ENCODE results near the gene CD207.
"Not testable (repeated sequence)": the region's sequence is repeated elsewhere in the genome, so short reads cannot be mapped to it uniquely, and the experiment has no call there.

Gene CD207

DNA sequence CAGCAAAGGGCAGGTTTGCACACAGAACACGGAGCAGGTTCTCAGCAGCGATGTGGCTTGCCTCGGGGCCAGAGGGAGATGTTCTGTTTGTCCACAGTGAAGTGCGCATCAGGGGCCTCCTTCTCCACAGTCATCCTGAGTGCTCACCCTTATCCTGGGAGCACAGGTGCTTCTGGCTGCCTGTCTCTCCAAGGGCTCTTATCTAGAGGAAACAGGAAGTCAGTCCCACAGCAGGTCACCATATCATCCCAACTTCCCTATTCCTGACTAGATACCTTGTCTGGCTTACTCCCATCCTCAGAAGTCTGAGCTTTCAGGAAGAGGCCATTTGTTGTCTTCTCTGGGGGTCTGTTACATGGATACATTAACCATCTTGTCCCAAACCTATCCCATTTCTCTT is at the start of gene CD207:
TSS of gene CD207 (minus strand) at position 174 of the 400 bp plus-strand sequence. CDS start at position 134, 40 bp downstream.
- DNase-seq = no peak

DNA sequence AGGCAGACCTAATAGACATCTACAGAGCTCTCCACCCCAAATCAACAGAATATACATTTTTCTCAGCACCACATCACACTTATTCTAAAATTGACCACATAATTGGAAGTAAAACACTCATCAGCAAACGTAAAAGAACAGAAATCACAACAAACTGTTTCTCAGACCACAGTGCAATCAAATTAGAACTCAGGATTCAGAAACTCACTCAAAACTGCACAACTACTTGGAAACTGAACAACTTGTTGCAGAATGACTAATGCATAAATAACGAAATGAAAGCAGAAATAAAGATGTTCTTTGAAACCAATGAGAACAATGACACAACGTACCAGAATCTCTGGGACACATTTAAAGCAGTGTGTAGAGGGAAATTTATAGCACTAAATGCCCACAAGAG is 42.9 kb upstream of the CD207 start:
- DNase-seq = not testable (repeated sequence)

DNA sequence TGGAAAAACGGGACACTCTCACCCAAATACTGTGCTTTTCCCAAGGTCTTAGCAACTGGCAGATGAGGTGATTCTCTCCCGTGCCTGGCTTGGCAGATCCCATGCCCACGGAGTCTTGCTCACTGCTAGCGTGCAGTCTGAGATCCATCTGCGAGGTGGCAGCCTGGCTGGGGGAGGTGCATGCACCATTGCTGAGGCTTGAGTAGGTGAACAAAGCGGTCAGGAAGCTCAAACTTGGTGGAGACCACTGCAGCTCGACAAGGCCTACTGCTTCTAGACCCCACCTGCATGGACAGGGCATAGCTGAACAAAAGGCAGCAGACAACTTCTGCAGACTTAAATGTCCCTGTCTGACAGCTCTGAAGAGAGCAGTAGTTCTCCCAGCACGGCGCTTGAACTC is 40.5 kb upstream of the CD207 start:
- not testable (repeated sequence) for DNase-seq

DNA sequence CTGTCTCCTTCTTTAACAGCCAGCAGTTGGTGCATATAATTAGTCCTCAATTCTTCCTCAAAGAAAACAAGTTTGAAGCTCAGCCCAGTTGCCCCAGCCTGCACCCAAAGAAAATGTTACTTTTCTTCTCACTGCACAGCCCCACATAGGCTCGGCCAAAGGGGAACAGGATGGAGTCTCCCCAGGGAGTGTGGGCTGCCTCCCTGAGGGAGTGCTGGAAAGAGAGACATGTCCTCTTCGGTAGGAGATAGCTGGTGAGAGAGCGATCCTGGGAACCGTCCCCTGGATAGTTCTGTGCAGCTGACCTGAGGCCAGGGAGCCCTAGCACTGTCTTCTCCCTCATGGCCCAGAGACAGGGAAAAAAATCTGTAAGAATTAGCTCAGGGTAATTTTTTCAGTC is 37.9 kb upstream of the CD207 start:
- DNase-seq = no peak

DNA sequence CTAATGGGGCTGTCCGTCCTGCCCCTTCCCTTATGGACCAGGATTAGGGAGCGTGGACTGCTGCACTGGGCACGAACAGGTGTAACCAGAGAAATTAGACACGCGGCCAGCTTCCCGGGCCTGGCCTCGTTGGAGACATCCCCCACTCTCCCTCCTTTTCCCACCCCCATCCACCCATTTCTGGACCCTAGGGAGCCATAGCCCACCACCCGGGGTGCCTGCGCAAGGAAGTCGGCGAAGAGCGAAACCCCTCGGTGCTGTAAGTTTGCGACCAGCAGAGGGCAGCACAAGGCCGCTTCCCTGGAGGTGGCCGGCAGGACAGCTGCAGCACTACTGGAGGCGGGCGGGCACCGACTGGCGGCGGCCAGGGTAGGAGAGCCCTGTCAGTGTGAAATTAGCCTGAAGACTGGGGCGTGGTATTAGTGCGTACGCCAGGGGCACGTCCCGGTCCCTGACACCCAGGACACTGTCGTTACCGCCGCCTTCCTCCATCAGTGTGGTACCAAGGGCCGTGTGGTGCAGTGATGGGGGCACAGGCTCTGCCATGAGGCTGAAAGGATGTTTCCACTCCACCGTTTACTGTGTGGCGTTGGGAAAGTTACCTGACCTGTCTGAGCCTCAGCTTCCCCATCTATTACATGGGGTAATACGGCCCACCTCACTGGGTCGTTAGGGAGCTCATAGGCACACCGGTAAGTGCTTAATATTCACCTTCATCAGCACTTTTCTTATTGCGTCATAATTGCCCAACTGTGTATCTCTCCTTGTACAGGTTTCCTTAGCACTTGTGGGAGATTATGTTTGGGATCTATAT is 36.0 kb upstream of the CD207 start:
- DNase-seq = peak; percentile 72

DNA sequence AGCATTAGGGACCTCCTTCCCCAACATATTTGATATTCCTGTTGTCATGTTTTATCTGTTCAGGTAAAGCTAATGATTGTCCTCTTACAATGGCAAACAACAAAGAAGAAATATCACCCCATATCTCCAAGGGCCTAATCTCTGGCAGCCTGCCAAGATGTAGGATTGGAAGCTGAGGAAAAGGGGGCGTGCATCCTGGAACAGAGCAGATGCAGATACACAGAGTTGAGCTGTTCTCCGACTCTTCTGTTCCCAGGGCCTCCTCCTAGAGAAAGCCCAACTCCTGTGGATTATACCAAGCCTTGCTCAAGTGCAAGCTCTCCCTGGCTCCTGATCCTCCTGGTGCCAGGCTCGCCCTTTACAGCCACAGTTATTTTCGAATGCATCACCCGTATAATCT is 35.2 kb upstream of the CD207 start:
- no peak for DNase-seq

DNA sequence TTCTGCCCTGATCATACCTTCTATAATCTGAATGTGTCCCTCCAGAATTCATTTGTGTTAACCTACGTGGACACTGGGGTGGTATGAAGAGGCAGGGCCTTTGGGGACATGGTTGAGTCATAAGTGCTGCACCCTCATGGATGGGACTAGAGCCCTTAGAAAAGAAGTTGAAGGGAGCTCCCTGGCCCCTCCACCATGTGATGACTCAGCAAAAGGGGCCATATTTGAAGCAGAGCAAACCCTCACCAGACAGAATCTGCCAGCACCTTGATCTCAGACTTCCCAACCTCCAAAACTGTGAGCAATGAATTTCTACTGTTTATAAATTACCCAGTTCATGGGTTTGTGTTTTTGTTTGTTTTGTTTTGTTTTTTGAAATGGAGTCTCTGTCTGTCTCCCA is 33.4 kb upstream of the CD207 start:
- no peak for DNase-seq

DNA sequence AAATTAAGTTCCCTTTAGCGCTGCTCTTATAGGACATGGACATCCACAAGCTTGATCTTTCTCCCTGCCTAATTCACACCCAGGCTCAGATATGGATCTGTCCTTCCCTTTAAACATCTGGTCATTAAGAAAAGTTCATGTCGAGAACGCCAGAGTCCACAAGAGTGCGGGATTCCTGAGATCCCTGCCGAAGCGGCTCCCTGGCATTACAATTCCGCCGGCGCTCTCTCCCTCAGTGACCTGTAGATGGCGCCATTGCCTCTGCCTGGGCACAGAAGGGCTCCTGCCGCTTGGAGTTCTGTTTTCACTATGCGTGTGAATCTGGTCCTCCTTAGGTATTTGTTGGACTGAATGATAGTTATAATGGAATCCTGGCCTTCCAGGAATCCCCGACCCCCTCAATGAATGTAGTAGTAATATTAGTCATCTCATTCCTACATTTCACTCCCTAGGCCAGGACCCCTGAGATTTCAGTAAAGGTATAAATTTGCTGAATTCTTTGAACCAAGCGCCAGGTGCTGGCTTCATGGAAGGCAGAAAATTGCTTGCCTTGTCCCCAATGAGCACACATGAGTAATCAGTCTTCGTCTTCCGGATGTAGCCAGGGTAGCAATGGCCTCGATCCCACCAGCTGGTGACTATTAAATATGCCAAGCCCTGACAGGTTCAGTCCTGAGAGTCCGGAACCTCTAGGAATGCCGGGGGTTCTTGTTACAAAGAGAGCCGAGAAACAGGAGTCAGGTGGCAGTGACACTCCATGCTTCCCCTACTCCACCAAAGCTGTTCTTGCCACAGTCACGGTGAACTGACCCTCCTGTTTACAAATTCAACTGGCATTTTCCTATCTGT is 26.4 kb upstream of the CD207 start:
- peak; percentile 70 for DNase-seq

DNA sequence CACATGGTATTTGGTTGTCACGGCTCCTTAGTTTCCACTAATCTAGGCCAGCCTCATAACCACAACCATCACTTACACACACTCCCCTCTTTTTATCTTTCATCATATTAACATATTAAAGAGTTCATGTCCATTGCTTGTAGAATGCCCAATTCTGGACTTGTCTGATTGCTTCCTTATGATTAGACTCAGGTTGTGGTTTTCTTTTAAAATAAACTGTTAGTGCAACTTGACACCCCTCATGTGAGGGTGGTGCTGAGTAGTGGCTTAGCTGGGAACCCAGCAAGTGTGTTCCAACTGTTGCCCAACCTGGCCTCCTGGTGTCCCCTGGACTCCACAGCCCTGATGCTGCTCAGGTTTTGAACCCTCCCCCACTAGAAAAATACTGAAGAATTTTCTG is 20.1 kb upstream of the CD207 start:
- no peak for DNase-seq

DNA sequence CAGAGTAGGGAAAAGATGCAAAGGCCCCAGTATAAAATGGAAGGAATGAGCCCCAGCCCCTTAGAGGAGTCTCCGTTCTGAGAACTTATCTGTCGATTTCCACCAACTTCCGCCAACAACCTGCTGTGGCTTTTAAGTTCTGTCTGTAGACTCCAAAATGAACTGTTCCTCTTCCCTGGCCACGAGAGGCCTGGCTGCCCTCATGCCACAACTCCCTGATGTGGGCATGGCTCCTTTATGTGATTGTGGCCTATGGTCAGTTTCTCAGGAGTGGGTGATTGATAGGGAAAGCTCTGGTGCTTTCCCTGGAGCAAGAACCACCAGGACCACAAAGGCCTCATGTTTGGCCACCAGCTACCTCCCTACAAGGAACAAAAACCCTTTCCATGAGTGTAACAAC is 18.8 kb upstream of the CD207 start:
- DNase-seq = no peak

DNA sequence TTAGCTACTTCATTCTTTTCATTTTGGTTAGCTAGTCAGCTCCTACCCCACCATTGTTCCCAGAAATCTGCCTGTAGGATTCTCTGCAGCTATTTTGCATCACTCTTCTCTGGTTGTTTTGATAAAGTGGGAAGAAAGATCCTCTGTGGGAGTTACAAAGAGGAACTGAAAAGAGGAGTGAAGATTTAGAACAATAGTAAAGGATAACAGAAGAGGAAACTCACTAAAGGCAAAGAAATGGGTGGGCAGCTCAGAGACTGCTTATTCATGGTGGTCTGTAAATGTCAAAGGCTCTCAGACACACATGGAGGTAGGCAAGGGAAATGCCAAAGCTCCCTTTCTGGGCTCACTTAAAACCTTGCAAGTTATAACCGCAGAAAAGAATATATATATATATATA is 17.2 kb upstream of the CD207 start:
- DNase-seq = no peak

DNA sequence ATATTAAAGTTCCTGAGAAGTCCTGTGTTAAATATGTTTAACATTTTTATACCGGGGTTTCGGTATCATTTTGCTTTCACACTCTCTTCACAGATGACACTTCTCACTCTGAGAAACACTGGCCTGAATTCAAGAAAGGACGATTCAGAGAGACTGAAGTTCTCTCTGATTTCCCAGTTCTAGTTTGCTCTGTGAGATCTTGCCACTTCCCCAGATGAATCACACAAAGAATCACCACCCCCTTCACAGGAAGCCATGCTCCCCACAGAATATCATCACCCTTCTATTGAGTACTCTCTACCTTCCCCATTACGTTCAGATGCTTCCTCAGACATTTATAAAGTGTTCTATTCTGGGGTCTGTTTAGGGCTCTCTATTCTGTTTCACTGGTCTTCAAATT is 16.1 kb upstream of the CD207 start:
- DNase-seq = no peak

DNA sequence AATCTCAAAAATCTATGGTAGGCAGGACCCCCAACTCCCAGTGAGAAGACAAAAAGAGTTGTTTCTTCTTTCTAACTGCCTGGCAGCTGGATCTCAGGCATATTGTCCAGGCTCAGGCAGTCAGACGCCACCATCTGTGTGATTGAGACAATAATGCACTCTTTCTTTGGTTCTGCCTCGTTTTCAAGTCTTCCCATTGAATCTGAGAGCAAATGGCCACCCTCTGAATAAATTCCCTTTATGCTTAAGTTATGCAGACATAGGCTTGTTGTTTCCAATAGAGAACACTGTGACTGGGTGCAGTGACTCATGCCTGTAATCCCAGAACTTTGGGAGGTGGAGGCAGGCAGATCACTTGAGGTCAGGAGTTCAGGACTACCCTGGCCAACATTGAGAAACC is 15.3 kb upstream of the CD207 start:
- no peak for DNase-seq

DNA sequence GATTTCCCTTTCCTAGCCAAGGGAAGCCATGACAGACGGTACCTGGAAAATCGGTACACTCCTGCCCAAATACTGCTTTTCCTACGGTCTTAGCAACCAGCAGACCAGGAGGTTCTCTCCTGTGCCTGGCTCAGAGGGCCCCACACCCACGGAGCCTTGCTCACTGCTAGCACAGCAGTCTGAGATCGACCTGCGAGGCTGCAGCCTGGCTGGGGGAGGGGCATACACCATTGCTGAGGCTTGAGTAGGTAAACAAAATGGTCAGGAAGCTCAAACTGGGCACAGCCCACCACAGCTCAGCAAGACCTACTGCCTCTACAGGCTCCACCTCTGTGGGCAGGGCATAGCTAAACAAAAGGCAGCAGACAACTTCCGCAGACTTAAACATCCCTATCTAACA is 6.8 kb upstream of the CD207 start:
- no peak for DNase-seq

DNA sequence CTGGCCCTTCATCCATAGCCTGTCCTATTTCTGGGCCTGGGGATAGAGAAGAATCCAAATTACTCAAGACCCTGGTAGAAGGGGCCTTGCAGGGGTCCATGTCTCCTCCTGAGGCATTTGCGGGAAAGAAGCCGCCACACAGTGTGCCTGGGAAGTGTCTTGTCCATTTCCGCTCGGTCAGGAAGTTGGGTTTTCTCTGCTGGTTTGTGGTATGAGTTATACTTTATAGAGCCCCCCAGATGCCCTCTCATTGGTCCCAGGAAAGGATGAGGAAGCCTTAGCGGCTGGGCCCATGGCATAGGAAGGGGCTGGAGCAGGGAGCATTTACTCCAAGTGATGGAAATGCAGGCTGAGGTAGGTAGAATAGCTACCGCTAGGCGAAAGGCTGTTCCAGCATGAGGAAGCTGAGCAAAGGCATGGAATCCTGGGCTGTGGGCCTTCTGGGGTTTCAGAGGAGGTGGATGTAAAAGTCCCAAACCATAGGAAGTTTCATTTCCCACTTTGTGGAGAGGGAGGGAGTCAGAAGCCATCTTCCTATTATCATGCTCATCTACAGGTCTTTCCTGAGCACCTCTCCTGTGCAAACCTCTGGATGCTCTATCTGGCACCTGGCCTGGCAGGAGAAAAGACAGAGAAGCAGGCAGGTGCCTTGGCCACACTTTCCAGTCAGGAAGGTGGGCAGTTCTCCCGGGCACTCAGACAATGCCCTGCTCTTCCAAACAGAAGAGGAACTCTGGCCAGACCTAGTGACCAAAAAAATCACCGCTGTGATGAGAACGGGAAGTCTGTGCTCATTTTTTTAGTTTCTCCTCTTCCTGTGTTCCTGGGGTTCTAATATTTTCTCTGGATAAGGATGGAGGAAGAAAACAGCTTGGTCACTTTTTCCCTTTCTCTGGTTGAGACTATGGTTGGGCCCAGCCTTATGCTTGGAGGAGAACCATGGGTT is 2.6 kb upstream of the CD207 start:
- no peak for DNase-seq

DNA sequence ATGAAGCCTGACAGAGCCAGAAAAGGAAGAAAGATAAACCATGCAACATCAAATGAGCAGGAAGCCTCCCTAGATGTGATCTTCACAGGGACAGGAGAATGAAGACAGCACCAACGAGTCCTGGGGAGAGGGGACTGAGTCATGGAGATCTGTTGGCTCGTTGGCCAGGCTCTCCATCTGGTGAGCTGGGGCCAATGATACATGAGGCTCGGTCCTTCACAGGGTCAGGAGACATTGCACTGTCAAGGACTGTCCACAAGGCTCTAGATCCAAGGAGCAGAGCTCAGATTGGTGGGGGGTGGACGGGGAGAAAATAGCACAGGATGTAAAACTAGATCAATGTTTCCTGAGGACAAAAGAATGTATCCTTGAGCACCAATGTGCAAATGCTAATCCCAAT is 735 bp downstream of the CD207 start:
- no peak for DNase-seq

DNA sequence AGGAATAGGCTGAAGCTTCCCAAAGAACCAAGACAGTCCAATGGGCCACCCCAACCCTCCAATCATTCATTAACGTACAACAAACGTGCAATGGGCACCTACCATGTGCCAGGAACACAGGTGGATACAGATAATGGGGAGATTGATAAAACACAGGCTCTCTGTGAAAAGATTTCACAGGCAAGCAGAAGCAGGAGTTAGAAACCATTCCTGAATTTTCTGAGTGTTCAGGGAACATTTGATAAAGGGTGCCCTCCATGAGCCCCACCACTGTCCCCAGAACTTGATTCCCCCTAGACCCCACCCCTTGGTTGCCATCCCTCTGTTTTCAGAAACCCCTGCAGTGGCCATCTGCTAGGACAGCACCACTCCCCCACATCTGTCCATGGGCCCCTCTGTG is 1.5 kb downstream of the CD207 start:
- no peak for DNase-seq

DNA sequence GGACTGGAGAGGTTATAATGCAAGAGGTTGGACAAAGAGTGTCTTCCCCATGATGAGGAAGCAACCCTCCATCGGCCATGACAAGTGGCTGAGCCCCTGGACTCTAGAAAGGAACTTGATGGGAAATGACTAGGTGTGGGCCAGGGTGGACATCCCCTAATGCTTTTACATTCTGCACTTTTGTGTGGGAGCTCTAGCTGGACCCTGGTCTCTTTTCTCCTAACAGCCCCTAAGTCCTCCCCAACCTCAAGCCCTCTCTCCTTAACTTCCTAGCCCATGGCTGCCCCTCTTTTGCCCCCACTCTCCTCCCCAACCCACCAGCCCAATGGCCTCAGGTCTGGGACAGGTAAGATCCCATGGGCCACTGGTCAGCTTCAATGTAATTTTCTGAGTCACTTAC is 2.4 kb downstream of the CD207 start:
- DNase-seq = no peak

DNA sequence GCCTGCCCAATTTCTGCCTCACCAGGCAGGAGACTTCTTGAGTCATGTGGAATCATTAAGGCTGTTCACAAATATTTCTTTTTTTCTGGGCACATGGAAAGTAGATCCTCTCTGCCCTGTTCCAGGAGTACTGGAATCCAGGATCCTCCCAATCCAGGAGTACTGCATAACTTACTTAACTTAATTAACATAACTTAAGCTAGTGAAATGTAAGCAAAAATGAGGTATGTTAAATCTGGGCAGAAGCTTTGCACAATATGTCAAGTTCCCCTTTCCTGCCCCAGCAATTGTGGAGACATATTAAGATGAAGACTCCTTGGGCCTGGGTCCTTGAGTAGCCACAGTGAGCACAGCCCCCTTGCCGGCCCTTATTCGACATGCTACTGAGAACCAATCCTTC is 3.2 kb downstream of the CD207 start:
- DNase-seq = no peak

DNA sequence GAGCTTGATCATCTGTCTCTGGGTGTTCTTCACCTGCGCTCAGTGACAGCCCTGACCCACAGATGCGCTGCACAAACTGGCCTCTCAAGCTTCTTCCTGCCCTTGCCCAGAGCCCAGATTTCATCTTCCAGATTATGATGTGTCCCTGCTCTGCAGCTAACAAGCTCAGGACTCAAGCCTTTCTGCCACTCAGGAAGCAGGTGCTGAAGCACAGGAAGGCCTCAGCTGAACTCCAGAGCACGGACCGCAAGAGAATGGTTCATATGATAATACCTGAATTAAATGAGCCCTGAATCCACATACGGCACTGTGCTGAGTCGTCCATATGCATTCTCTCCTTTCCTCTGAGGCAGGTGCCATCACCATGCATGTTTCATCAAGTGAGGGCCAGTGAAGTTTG is 3.8 kb downstream of the CD207 start:
- DNase-seq = no peak

DNA sequence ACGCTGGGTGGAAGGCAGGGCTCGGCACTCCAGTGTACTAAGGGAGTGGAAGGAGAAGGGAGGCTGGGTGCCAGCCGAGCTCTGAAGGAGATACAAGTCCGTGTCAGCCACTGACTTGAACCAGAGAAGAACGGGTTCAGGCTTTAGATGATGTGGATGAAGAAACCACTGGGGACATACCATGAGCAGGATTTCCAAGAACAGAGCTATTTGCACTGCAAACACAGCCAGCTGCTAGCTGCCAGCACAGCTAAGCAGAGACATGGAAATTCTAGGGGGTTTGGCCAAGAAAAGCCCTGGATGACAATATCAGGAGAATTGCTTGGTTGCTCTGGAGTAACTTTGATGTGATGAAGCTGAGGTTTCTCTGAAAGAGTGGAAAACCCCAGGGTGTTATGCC is 5.2 kb downstream of the CD207 start:
- no peak for DNase-seq

DNA sequence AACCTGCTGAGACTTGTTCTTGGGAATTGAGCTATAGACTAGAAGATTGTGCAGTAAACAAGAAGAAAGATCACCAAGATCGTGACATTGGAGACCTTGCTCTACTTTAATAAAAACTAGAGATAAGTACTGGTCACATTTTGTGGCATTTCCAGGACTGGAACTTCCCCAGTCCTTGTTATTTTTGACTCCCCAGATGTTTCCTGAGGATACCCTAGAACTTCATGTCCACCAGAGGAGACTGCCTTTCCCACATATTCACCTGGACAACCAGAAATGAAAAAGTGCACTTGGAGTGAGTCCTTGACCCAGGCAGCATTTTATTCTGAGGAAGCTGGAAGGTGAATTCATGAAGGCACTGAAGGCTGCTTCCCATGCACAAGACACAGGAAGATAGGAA is 5.7 kb downstream of the CD207 start:
- no peak for DNase-seq
